COLO829 (cell line): ENCODE measurements around the gene PORCN.

Experiments
- DNase-seq: peaks from one replicate; pipeline ENCODE4 v3.0.0; 2012; ENCODE audit warnings: low spot score

PORCN gene

GRCh38 chrX:48508400-48509244, at the start of gene PORCN:
Gene PORCN (plus strand): TSS chrX:48508992. CDS start chrX:48509821, 829 bp downstream.
- DNase-seq, result peak; percentile 28

GRCh38 chrX:48459483-48459882, 49.3 kb upstream of the PORCN start:
- no peak for DNase-seq

- no peak for DNase-seq
Observed at GRCh38 chrX:48460031-48460430, 48.8 kb upstream of the PORCN start.

- DNase-seq, result no peak
Observed at GRCh38 chrX:48460606-48461005, 48.2 kb upstream of the PORCN start.

- no peak for DNase-seq
Observed at GRCh38 chrX:48461830-48462229, 47.0 kb upstream of the PORCN start.

- no peak for DNase-seq
Observed at GRCh38 chrX:48465336-48465933, 43.4 kb upstream of the PORCN start.

- no peak for DNase-seq
Observed at GRCh38 chrX:48466696-48467095, 42.1 kb upstream of the PORCN start.

- no peak for DNase-seq
Observed at GRCh38 chrX:48467281-48467761, 41.5 kb upstream of the PORCN start.

GRCh38 chrX:48468247-48468671, 40.5 kb upstream of the PORCN start:
- DNase-seq, result no peak

GRCh38 chrX:48468693-48469691, 39.8 kb upstream of the PORCN start:
- DNase-seq, result no peak

GRCh38 chrX:48470110-48470832, 38.5 kb upstream of the PORCN start, which contains the start of gene SLC38A5:
Gene SLC38A5 (minus strand): TSS chrX:48470260. CDS start chrX:48467924, 2,336 bp downstream.
- no peak for DNase-seq

- no peak for DNase-seq
Observed at GRCh38 chrX:48470833-48471118, 38.0 kb upstream of the PORCN start.

GRCh38 chrX:48471504-48471903, 37.3 kb upstream of the PORCN start:
- no peak for DNase-seq

GRCh38 chrX:48472225-48472624, 36.6 kb upstream of the PORCN start:
- DNase-seq, result no peak

- no peak for DNase-seq
Observed at GRCh38 chrX:48472851-48473703, 35.7 kb upstream of the PORCN start.

GRCh38 chrX:48473704-48473990, 35.1 kb upstream of the PORCN start:
- DNase-seq, result no peak

- no peak for DNase-seq
Observed at GRCh38 chrX:48474127-48474526, 34.7 kb upstream of the PORCN start.

- DNase-seq, result no peak
Observed at GRCh38 chrX:48474581-48474980, 34.2 kb upstream of the PORCN start.

GRCh38 chrX:48475296-48475695, 33.5 kb upstream of the PORCN start:
- DNase-seq, result no peak

GRCh38 chrX:48475774-48476577, 32.8 kb upstream of the PORCN start, which contains the start of gene FTSJ1:
Gene FTSJ1 (plus strand): TSS chrX:48476199. CDS start chrX:48478048, 1,849 bp downstream.
- peak; percentile 83 for DNase-seq
